Mammary epithelial cell (primary cell): Measurements from ENCODE around the gene PTPN6.

Experiments used
- EZH2 ChIP-seq: IDR thresholded peaks from 2 replicates; pipeline ENCODE4 v1.6.1; 2012; ENCODE audit warnings: low read length, inconsistent platforms, borderline replicate concordance
- TF ChIP-seq, protein P1 (sequence below), 2 donors: IDR thresholded peaks in 1 of 2; conservative IDR thresholded peaks in 1 of 2; 2 replicates each; pipeline ENCODE4 v1.5.1; 2011 to 2012; ENCODE audit warnings: inconsistent platforms in 2 of 2, low read length in 2 of 2, mild to moderate bottlenecking in 2 of 2, control low read depth in 1 of 2, low read depth in 1 of 2; ENCODE audit not compliant: insufficient read depth in 1 of 2; ENCODE audit errors: extremely low read depth in 1 of 2

GRCh38 chr12:7004840-7005239, 53.7 kb downstream of the PTPN6 start:
- TF ChIP-seq, protein P1, sequence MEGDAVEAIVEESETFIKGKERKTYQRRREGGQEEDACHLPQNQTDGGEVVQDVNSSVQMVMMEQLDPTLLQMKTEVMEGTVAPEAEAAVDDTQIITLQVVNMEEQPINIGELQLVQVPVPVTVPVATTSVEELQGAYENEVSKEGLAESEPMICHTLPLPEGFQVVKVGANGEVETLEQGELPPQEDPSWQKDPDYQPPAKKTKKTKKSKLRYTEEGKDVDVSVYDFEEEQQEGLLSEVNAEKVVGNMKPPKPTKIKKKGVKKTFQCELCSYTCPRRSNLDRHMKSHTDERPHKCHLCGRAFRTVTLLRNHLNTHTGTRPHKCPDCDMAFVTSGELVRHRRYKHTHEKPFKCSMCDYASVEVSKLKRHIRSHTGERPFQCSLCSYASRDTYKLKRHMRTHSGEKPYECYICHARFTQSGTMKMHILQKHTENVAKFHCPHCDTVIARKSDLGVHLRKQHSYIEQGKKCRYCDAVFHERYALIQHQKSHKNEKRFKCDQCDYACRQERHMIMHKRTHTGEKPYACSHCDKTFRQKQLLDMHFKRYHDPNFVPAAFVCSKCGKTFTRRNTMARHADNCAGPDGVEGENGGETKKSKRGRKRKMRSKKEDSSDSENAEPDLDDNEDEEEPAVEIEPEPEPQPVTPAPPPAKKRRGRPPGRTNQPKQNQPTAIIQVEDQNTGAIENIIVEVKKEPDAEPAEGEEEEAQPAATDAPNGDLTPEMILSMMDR (conservative IDR thresholded peaks at IDR 0.05 in 1 of 2, IDR thresholded peaks at IDR 0.05 in 1 of 2; ENCODE audit: extremely low read depth in 1 of 2, insufficient read depth in 1 of 2, low read depth in 1 of 2, low read length in 2 of 2): no peak
- TF ChIP-seq EZH2: no peak
